Stomach (tissue), 9 donors: ENCODE results near the gene ZMPSTE24. TPM values are rescaled to one million over a fixed set of nuclear protein-coding genes. Genes with fewer than 3 reads are reported as not detected.

Experiments used
- DNase-seq, 2 donors: peaks; one replicate each; pipeline versions ENCODE4 v3.0.0 to v3.0.0-alpha.2; 2013 to 2019
- H3K27ac ChIP-seq, 5 donors: fragments of 200-600 bp in 4 of 5; sonication (generic) in 4 of 5; one replicate each; pipeline ENCODE4 v1.5.1; 2013 to 2019; ENCODE audit warnings: mild to moderate bottlenecking in 1 of 5, moderate library complexity in 1 of 5
- H3K27me3 ChIP-seq, 3 donors: fragments of 200-600 bp; sonication (generic); one replicate each; pipeline ENCODE4 v1.5.1; 2017 to 2019; ENCODE audit warnings: mixed run types in 1 of 3
- H3K36me3 ChIP-seq, 4 donors: fragments of 200-600 bp; sonication (generic); 1 replicate in 3 of 4; 2 replicates in 1 of 4; pipeline ENCODE4 v1.5.1; 2016 to 2019
- H3K4me1 ChIP-seq, 4 donors: fragments of 200-600 bp; sonication (generic); one replicate each; pipeline ENCODE4 v1.5.1; 2016 to 2019
- H3K4me3 ChIP-seq, 4 donors: fragments of 200-600 bp; sonication (generic) in 3 of 4; one replicate each; pipeline ENCODE4 v1.5.1; 2016 to 2019; ENCODE audit warnings: mild to moderate bottlenecking in 1 of 4
- H3K9me3 ChIP-seq, 4 donors: fragments of 200-600 bp; sonication (generic); one replicate each; pipeline ENCODE4 v1.5.1; 2016 to 2019
- CTCF ChIP-seq, 7 experiments: fragments of 450-650 bp in 4 of 7; fragments of 200-600 bp in 3 of 7; sonication (generic) in 3 of 7; IDR thresholded peaks; one replicate each; pipeline ENCODE4 v1.5.1; 2016 to 2019; ENCODE audit warnings: antibody characterized with exemption in 7 of 7, control low read depth in 2 of 7, mild to moderate bottlenecking in 1 of 7
- EP300 ChIP-seq: sonication (generic); formaldehyde crosslinking; IDR thresholded peaks from one replicate; pipeline ENCODE4 v1.6.1; 2017; ENCODE audit warnings: antibody characterized with exemption
- POLR2A ChIP-seq, 4 donors: fragments of 450-650 bp; IDR thresholded peaks; one replicate each; pipeline ENCODE4 v1.6.1; 2016; ENCODE audit warnings: antibody characterized with exemption in 4 of 4, control low read depth in 2 of 4, mild to moderate bottlenecking in 1 of 4, moderate library complexity in 1 of 4
- POLR2AphosphoS5 ChIP-seq, 3 donors: sonication (generic); formaldehyde crosslinking; IDR thresholded peaks; one replicate each; pipeline ENCODE4 v1.6.1; 2016; ENCODE audit warnings: antibody characterized with exemption in 3 of 3
- WGBS, 5 donors: extraction: QIAGEN DNeasy Blood & Tissue Kit in 3 of 5; methylation state at CpG; one replicate each; pipeline versions ENCODE4 v1.1.5 to v1.1.7; 2013 to 2018; 5-methylcytosine and 5-hydroxymethylcytosine counted together
- intact Hi-C: fragments of 100-400 bp; cut with DNase I; formaldehyde crosslinking; loops from one replicate; pipeline ENCODE4 v1.15.1; 2023; ENCODE audit warnings: low total_unique reads
- polyA plus RNA-seq, 3 donors: library from polyadenylated mRNA; stranded (reverse); fragments of 200-250 nt; gene quantifications; one replicate each; pipeline ENCODE4 v1.2.3, GENCODE V29; 2013
- total RNA-seq, 5 donors: library from RNA; depleted of rRNA; stranded (reverse); fragments of >200 nt; gene quantifications; one replicate each; pipeline versions ENCODE4 v1.1.0 to v1.2.3, GENCODE V29; 2014 to 2016
- donor health status: healthy with polysubstance abuse.
- donor health status: Bipolar disorder and iron deficiency.
- donor health status: healthy.

ZMPSTE24 gene
- total and polyA plus RNA-seq, 8 donors = 7.8 to 67.7 (median 16.8) TPM

GRCh38 chr1:40244138-40244744, 13.8 kb upstream of the ZMPSTE24 start:
- peaks cover 0 to 7% (median under 1%) of the 10 kb centered on the region in 4 donors for H3K36me3 ChIP-seq
- H3K27ac ChIP-seq = peak overlapping the region in 1 of 5 donors; percentile 20
- intact Hi-C loops = no loop called here
- WGBS, 5 donors = 51 to 67% (median 65%) methylated on average over 4 of the region's 4 CpGs
- H3K4me3 ChIP-seq = no peak overlapping the region
- no peak for DNase-seq
- H3K4me1 ChIP-seq = peaks cover 0 to 31% (median 20%) of the 10 kb centered on the region in 4 donors
- H3K27me3 ChIP-seq = no peaks in the 10 kb centered on the region
- TF ChIP-seq CTCF (IDR thresholded peaks at IDR 0.05) (no peak), POLR2AphosphoS5 (IDR thresholded peaks at IDR 0.05) (no peak), POLR2A (IDR thresholded peaks at IDR 0.05) (no peak), EP300 (no peak)
- H3K9me3 ChIP-seq = no peaks in the 10 kb centered on the region

- Histone ChIP-seq H3K9me3 (no peaks in the 10 kb centered on the region), H3K27me3 (no peaks in the 10 kb centered on the region), H3K4me1 (peaks cover 0 to 31% (median 20%) of the 10 kb centered on the region in 4 donors), H3K36me3 (no peaks in the 10 kb centered on the region), H3K27ac (no peak overlapping the region), H3K4me3 (no peak overlapping the region)
- 82 to 94% (median 83%) methylated on average over 3 of the region's 3 CpGs for WGBS, 5 donors
- intact Hi-C loops = no loop called here
- TF ChIP-seq CTCF (IDR thresholded peaks at IDR 0.05) (no peak), EP300 (no peak), POLR2AphosphoS5 (IDR thresholded peaks at IDR 0.05) (no peak), POLR2A (IDR thresholded peaks at IDR 0.05) (no peak)
- no peak for DNase-seq
Measured at GRCh38 chr1:40245686-40246085, 12.3 kb upstream of the ZMPSTE24 start.

- WGBS, 5 donors = 43 to 69% (median 56%) methylated on average over 1 of the region's 1 CpG
- H3K27me3 ChIP-seq = no peaks in the 10 kb centered on the region
- no peaks in the 10 kb centered on the region for H3K36me3 ChIP-seq
- H3K4me1 ChIP-seq = peaks cover 0 to 31% (median 19%) of the 10 kb centered on the region in 4 donors
- peak in 1 of 2 donors; percentile 58 for DNase-seq
- intact Hi-C loops = no loop called here
- no peaks in the 10 kb centered on the region for H3K9me3 ChIP-seq
- H3K27ac ChIP-seq = no peak within 1 kb of the TSS
- no peak within 1 kb of the TSS for H3K4me3 ChIP-seq
- TF ChIP-seq POLR2AphosphoS5 (IDR thresholded peaks at IDR 0.05) (no peak), EP300 (no peak), CTCF (IDR thresholded peaks at IDR 0.05) (no peak), POLR2A (IDR thresholded peaks at IDR 0.05) (no peak)
Measured at GRCh38 chr1:40247655-40248054, 10.4 kb upstream of the ZMPSTE24 start, which contains the start of gene TMCO2. Gene TMCO2, plus strand, starts transcription at chr1:40247937. Its CDS starts 57 bp downstream, at chr1:40247994.

GRCh38 chr1:40248412-40248811, 9.6 kb upstream of the ZMPSTE24 start:
- H3K9me3 ChIP-seq = no peaks in the 10 kb centered on the region
- H3K4me1 ChIP-seq = peaks cover 0 to 23% (median 13%) of the 10 kb centered on the region in 4 donors
- no peaks in the 10 kb centered on the region for H3K27me3 ChIP-seq
- peak in 1 of 2 donors; percentile 8 for DNase-seq
- TF ChIP-seq POLR2A (IDR thresholded peaks at IDR 0.05) (no peak), CTCF (IDR thresholded peaks at IDR 0.05) (no peak), EP300 (no peak), POLR2AphosphoS5 (IDR thresholded peaks at IDR 0.05) (no peak)
- H3K4me3 ChIP-seq = no peak overlapping the region
- no peak overlapping the region for H3K27ac ChIP-seq
- intact Hi-C loops = no loop called here
- no peaks in the 10 kb centered on the region for H3K36me3 ChIP-seq
